Umbilical cord (tissue), 2 donors: ENCODE data around the gene CXorf38. TPM values are rescaled to one million over a fixed set of nuclear protein-coding genes. Genes with fewer than 3 reads are reported as not detected.

Experiments used
- DNase-seq: peaks from one replicate; pipeline ENCODE4 v3.0.0-alpha.2; 2015; ENCODE audit warnings: low spot score
- total RNA-seq: library from RNA; depleted of rRNA; stranded (reverse); fragments of >200 nt; gene quantifications from one replicate; pipeline ENCODE4 v1.2.3, GENCODE V29; 2014; ENCODE audit warnings: low replicate concordance; ENCODE audit not compliant: insufficient read depth

Gene CXorf38
- total RNA-seq, result 12.5 TPM

GRCh38 chrX:40647307-40648197 is at the start of gene CXorf38:
CXorf38 (minus strand) TSS chrX:40647561; CDS start chrX:40647520, 41 bp downstream.
- peak; percentile 92 for DNase-seq

- no peak for DNase-seq
These were observed 47.4 kb upstream of the CXorf38 start for GRCh38 chrX:40694802-40695201.

GRCh38 chrX:40688929-40689328 is 41.6 kb upstream of the CXorf38 start:
- DNase-seq, result no peak

GRCh38 chrX:40687169-40687568 is 39.8 kb upstream of the CXorf38 start:
- no peak for DNase-seq

- no peak for DNase-seq
These were observed 38.1 kb upstream of the CXorf38 start for GRCh38 chrX:40685362-40685918.

- DNase-seq, result no peak
These were observed 36.7 kb upstream of the CXorf38 start for GRCh38 chrX:40684092-40684491.

GRCh38 chrX:40683245-40683644 is 35.9 kb upstream of the CXorf38 start:
- DNase-seq, result no peak

- DNase-seq, result no peak
These were observed 23.8 kb upstream of the CXorf38 start for GRCh38 chrX:40671126-40671525.

GRCh38 chrX:40663880-40664630 is 16.7 kb upstream of the CXorf38 start:
- DNase-seq, result peak; percentile 16

GRCh38 chrX:40663078-40663740 is 15.8 kb upstream of the CXorf38 start:
- no peak for DNase-seq

- DNase-seq, result no peak
These were observed 14.1 kb upstream of the CXorf38 start for GRCh38 chrX:40661489-40661888.

GRCh38 chrX:40660381-40660780 is 13.0 kb upstream of the CXorf38 start:
- DNase-seq, result no peak

- DNase-seq, result no peak
These were observed 6.2 kb upstream of the CXorf38 start for GRCh38 chrX:40653535-40653934.

GRCh38 chrX:40652664-40653063 is 5.3 kb upstream of the CXorf38 start:
- no peak for DNase-seq

- DNase-seq, result peak; percentile 53
These were observed 4.4 kb upstream of the CXorf38 start for GRCh38 chrX:40651620-40652223.

- DNase-seq, result peak; percentile 4
These were observed 663 bp downstream of the CXorf38 start for GRCh38 chrX:40646489-40647306.

- peak; percentile 68 for DNase-seq
These were observed 2.5 kb downstream of the CXorf38 start for GRCh38 chrX:40644821-40645358.

- DNase-seq, result peak; percentile 14
These were observed 3.2 kb downstream of the CXorf38 start for GRCh38 chrX:40644176-40644575.

- DNase-seq, result no peak
These were observed 9.7 kb downstream of the CXorf38 start for GRCh38 chrX:40637687-40638086.

GRCh38 chrX:40632199-40632598 is 15.2 kb downstream of the CXorf38 start:
- DNase-seq, result no peak
